NCI-H2171 treated with DMSO at 0.1 percent for 48 hours (cell line): ENCODE measurements around the gene GPC1.
"Not testable (repeated sequence)": the region's sequence is repeated elsewhere in the genome, so short reads cannot be mapped to it uniquely, and the experiment has no call there.

ENCODE experiments used
- DNase-seq: peaks from one replicate; lab custom pipeline; 2025; lab: John Stamatoyannopoulos, UW

GPC1 gene, protein sequence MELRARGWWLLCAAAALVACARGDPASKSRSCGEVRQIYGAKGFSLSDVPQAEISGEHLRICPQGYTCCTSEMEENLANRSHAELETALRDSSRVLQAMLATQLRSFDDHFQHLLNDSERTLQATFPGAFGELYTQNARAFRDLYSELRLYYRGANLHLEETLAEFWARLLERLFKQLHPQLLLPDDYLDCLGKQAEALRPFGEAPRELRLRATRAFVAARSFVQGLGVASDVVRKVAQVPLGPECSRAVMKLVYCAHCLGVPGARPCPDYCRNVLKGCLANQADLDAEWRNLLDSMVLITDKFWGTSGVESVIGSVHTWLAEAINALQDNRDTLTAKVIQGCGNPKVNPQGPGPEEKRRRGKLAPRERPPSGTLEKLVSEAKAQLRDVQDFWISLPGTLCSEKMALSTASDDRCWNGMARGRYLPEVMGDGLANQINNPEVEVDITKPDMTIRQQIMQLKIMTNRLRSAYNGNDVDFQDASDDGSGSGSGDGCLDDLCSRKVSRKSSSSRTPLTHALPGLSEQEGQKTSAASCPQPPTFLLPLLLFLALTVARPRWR

DNA sequence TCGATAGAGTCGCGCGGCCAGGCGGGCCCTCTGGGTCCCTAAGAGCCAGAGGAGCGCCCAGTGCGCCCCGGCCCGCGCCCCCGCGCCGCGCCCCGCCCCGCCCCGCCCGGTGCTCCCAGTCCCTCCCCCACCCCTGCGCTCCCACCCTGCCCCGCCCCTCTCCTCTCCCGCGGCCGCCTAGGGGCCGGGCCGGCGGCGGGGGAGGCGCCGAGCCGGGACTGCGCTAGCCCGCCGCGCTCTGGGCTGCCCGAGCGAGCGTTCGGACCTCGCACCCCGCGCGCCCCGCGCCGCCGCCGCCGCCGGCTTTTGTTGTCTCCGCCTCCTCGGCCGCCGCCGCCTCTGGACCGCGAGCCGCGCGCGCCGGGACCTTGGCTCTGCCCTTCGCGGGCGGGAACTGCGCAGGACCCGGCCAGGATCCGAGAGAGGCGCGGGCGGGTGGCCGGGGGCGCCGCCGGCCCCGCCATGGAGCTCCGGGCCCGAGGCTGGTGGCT lies at the start of gene GPC1:
GPC1 (plus strand) TSS at position 207 of the 491 bp plus-strand sequence; CDS start at position 463, 256 bp downstream.
- DNase-seq = peak; percentile 19

GRCh38 chr2:240386326-240386725 lies 49.1 kb upstream of the GPC1 start:
- peak; percentile 58 for DNase-seq

DNA sequence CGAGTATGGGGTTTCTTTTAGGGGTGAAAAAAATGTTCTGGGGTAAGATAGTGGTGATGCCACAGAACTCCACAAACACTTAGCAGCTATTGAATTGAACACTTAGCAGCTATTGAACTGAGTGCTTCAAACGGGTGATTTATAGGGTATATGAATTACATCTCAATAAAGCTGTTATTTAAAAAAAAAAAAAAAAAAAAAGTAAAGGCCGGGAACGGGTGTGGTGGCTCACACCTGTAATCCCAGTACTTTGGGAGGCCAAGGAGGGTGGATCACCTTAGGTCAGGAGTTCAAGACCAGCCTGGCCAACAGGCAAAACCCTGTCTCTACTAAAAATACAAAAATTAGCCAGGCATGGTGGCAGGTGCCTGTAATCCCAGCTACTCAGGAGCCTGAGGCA lies 48.7 kb upstream of the GPC1 start:
- not testable (repeated sequence) for DNase-seq

DNA sequence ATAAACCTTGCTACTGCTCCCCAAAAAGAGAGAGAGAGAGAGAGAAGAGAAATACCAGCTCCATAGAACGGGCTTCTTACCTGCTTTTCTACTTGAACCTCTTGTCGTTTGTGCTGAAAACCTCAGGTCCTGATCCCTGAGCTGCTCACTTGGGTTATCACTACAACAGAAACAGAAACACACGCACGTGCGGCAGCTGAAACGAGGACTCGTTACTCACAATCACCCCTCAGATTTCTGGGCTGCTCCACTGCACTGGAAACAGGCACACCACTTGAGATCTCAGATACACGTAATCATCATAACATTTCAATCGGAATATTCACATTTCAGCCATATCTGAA lies 48.2 kb upstream of the GPC1 start:
- no peak for DNase-seq

GRCh38 chr2:240387669-240388358 lies 47.6 kb upstream of the GPC1 start:
- no peak for DNase-seq

DNA sequence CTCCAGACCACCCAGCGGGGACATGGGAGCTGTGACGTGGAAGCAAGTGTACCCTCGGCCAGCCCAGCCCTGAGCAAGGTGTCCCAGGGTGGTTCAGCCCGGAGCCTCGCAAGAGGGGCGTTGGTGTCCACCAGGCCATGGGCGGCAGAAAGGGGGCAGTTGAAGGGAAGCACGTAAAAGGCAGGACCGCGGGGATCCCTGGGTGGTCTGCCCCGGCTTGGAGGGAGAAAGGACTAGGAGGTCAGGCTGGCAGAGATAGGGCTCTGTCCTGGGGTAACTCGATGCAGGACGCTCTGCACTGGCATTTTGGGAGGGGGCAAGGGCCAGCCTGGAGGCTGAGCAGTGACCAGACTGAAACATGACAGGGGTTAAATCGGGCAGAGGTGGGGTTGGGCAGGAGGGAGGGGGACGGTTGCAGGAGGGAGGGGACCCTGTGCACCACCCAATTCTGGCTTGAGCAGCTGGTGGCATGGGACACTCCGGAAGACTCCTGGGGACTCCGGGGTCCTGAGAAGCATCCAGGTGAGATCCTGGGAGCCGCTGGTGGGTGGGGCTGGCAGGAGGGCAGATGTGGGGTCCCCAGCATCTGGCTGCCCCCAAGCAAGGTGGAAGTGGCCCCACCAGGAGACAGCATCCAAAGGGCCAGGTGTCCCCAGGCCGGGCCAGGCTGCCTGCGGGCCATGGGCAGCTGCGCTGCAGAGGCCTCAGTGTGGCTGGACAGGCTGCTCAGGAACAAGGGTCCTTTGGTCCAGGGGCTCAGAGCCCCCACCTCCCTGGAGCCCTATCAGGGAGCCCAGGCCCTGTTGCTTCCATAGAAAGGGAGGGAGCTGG lies 46.8 kb upstream of the GPC1 start:
- no peak for DNase-seq

DNA sequence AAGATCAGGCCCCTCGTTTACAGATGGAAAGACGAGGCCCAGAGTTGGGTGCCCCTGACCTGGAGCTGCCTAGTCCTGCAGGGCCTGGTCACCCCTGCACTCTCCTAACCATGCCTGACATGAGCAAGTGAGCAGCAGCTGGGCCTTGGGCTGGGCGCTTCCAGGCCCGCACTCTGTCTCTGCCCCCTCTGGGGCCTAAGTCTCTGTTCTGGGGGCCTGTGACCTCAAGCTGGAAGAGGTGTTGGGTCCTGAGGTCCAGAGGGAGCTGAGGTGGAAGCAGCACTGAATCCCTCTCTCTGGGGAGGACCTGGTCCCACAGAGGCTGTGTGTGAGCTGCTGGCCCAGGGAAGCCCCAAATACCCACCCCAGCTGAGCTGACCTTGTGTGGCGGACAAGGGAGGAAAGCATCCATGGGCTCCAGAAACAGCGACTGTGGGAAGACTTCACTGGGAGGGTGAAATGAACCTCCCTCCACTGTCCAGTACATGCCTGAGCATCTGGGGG lies 46.1 kb upstream of the GPC1 start:
- no peak for DNase-seq

DNA sequence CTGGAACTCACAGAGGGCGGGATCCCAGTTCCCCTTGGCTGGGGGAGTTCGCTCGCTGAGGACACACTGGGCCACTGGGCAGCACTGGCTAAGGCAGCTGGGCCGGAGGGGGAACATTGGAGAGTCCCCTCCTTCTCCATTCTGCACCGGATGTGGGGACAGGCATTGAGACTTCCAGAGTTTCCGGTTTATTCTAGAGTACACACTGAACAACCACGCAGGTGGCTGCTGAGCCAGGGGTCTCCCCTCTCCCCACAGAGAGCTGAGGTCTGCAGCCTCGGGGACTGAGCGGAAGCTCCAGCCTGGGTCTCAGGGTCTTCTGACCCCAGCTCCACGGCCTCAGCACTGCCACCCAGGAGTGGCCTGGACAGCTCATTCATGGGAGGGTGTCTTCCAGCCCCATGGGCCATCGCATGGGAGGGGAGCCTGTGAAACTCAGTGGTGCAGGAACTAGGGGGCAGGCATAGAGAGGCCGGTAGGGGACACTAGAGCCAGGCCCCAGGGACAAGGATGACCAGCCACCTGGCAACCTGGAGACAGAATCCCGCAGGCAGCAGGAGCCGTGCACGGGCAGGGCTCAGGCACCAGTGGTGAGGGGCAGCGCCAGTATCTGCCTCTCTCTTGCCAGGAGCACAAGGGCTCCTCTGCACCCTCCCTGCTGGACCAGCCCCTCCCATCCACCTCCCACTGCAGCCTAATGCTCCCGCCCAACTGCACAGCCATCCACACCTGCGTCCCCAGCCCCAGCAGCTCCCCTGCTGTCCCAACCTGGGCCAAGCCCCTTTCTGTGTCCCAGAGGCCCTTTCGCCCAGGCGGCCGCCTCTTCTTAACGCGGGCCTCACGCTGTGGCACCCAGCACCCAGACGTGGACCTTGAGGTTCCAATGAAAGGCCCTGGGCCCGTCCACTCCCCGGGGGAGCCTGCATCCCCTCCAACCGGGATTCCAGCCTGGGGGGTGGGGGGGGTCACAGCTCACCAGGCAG lies 45.1 kb upstream of the GPC1 start:
- peak; percentile 23 for DNase-seq

DNA sequence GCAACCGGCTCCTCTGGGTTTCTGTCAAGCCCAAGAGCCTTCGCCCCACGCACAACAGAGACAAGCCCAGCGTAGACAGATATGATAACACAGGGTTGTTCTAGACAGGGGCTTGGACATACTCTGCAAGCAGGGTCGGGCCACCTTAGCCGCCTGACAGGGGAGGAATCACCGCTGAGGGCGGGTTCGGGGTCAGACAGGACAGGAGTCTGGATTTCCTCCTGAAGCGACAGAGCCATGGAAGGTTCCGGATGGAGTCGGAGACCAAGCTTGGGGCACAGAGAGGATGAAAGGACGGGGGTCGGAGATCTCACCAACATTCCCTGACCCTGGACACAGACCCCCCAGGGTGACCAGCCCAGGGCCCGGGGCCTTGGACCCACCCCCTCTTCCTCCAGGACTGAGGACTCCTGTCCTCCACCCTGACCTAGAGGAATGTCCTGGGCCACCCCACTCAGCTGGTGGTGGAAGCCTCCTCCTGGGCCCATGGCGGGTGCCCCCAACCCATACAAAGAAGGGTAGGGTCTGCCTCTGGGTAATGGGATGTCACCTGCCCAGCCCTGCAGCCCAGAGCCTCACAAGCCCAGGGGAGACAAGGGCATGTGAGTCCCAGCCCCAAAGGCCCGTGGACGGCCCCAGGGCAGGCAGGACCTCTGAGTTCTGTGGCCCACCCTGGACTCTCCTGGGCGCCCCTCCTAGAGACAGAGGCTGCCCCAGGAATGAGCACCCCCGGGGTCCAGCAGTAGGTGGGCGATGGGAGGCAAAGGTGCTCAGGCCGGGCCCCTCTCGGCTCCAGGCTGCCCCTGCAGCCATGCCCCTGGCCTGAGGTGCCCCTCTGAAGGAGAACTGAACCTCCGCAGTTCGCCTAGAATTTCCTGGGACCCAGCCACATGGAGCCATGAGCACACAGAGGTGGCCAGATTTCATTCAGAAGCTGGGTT lies 44.1 kb upstream of the GPC1 start:
- DNase-seq = no peak

DNA sequence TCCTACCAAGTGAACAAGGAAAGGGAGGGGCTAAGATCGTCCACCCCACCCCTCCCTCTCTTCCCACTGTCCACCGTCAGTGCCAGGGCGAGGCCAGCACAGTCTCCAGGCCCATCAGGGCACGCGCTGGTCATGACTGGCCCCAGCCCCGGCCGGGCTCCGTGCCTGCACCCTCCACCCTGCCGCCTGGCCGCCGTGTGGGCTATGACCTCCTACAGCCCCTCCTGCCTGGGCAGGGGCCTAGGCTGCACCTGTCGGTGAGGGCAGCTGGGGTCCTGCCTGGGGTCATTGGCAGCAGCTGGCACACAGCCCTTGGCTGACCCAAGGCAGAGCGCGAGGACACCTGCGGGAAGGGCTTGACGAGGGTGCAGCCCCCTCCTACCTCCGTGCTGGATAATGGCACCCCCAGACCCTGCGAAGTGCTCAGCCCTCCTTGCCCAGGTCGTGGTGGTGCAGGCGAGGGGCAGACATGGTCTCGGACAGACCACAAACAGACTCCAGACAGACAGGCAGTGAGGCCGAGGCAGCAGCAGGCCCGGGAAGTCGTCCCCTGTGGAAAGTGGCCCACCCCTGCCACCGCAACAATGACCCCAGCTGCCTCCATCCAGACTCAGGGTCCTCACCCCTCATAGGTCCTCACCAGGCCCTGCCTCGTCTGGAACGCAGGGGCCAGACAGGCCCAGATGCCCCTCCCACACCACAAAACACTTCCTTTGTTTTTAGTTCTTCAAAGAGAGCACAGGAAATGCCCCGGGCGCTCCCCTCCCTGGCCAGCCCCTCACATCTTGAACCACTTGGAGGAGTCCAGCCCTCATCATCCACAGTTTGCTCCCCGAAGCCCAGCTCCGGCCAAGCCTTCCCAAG lies 43.1 kb upstream of the GPC1 start:
- no peak for DNase-seq

DNA sequence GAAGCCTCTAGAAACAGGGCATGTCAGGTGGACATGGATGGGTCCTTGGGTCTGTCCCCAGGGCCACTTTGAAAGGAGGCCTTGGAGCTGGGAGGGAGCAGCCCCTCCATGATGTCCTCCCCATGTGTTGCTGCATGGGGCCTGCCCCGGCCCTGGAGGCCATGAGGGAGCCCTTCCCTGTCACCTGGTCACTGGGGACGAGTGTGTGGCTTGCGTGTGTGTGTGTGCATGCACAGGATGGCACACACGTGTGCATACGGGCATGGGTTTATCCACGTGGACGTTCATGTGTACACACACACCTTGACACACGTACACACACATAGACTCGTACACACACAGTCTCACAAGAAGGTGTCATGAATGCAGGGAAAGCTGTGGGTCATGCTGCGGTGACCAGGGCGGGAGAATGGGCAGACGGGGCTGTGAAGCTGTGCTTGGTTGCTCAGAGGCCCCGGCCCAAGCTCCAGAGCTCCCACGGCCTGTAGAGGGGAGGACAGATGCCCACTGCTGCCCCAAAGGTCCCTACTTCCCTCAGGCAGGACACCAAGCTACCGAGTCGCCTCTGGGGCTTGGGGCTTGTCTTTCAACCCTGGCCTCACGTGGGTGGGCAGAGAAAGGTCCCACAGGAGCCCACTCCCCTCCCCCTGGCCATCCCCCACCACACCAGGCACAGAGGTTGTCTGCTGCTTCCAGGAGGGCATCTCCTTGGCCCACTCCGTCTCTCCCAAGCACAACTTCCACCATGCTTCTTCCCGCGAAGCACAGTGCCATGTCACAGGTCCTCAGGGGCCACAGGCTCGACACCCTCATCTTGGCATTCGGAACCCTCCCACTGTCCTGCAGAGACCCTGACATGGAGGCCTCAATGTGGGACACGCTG lies 42.3 kb upstream of the GPC1 start:
- DNase-seq = no peak

- DNase-seq = no peak
Measured at GRCh38 chr2:240393831-240394410, 41.5 kb upstream of the GPC1 start.

- DNase-seq = no peak
Measured at GRCh38 chr2:240394549-240394948, 40.9 kb upstream of the GPC1 start.

GRCh38 chr2:240395448-240395847 lies 40.0 kb upstream of the GPC1 start:
- DNase-seq = no peak

GRCh38 chr2:240395896-240396622 lies 39.4 kb upstream of the GPC1 start:
- no peak for DNase-seq
